ENCODE data around the gene TECTA.

The TECTA gene

DNA sequence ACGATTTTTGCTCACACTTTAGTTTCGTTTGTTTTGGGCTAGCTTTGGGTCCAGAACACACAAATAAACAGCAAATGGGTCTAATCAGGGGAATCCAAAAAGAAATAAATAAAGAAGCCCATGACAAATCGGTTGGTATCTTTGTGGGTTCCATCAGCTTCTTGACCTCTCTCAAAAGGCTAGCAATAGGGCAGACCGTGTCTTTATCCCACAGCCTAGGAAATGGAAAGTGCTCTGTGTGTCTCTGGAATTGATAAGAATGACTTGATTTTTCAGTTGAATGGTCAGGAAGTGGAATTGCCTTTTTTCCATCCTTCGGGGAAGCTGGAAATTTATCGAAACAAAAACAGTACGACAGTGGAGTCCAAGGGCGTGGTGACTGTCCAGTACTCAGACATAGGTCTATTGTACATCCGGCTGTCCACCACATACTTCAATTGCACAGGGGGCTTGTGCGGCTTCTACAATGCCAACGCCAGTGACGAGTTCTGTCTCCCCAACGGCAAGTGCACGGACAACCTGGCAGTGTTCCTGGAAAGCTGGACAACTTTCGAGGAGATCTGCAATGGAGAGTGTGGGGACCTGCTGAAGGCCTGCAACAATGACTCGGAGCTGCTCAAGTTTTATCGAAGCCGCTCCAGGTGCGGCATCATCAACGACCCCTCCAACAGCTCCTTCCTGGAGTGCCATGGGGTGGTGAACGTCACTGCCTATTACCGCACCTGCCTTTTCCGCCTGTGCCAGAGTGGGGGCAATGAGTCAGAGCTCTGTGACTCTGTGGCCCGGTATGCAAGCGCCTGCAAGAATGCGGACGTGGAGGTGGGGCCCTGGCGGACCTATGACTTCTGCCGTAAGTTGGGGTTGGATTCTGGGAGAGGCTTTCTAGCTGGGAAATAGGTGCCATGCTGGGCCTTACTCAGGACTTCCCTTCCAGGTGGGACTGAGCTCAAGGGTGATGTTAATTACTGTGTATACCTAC lies 28.6 kb downstream of the TECTA start:
- no peaks in the 10 kb centered on the region for H3K27me3 Mint-ChIP-seq
- no peak overlapping the region for H3K4me3 Mint-ChIP-seq
- H3K9me3 Mint-ChIP-seq = no peaks in the 10 kb centered on the region
- no peak overlapping the region for H3K27ac Mint-ChIP-seq
- no peaks in the 10 kb centered on the region for H3K4me1 Mint-ChIP-seq (ENCODE audit: low read depth)
- no peaks in the 10 kb centered on the region for H3K36me3 Mint-ChIP-seq (ENCODE audit: low read depth)

GRCh38 chr11:121131656-121132055 lies 30.6 kb downstream of the TECTA start:
- Mint-ChIP-seq H3K4me1 (ENCODE audit: low read depth) (no peaks in the 10 kb centered on the region), H3K27ac (no peak overlapping the region), H3K9me3 (no peaks in the 10 kb centered on the region), H3K27me3 (no peaks in the 10 kb centered on the region), H3K4me3 (no peak overlapping the region), H3K36me3 (ENCODE audit: low read depth) (no peaks in the 10 kb centered on the region)

DNA sequence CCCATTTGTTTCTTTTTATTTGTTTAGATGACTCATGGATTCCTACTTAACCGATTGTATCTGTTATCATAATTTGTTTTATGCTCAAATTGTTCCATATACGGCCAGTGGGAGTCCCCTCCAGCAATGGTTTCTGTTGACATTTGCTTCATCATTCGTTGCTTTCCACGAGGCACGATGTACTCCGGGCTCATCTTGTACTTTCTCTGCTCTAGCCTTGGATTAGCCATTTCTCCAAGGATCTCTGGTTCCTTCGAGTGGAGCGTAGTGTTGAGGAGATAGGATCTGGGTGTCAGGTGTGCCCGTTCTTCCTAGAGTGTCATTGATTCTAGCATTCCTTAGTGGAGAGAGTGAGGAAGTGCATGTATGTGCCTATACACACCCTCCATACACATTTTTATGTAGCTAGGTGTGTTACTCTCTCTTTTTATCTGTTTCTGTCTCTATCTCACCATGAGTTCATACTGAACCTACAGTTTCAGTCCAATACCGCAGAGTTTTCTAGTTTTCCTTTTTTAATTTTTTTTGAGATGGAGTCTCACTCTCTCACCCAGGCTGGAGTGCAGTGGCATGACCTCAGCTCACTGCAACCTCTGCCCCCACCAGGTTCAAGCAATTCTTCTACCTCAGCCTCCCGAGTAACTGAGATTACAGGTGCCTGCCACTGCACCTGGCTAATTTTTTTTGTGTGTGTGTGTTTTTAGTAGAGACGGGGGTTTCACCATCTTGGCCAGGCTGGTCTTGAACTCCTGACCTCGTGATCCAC lies 31.4 kb downstream of the TECTA start:
- Mint-ChIP-seq H3K36me3 (ENCODE audit: low read depth) (no peaks in the 10 kb centered on the region), H3K27ac (no peak overlapping the region), H3K4me1 (ENCODE audit: low read depth) (no peaks in the 10 kb centered on the region), H3K4me3 (no peak overlapping the region), H3K9me3 (no peaks in the 10 kb centered on the region), H3K27me3 (no peaks in the 10 kb centered on the region)

DNA sequence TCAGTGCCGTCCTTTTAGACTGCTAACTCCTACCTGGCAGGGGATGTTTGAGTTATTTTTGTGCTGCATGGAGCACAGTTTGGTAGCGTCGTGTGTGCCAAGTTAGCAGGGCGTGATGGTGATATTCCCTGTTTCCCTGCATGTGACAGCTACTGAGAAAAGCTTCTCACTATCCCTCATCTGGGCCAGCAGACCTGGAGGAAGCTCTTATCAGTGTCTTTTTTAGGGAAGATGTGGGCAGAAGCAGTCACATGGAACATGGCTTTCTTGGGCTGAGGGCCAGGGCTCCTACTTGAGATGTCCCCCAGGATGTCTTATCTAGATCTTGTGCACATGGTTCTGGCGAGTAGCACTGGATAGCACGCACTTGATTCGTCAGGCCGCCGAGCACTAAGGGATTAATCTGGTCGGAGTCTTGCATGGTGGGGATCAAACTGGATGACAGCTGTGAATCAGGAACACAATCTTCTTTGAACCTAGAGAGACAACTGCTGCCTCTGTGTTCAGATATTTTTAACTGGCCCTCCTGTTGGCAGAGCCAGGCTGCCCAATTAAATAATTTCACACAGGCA lies 33.8 kb downstream of the TECTA start:
- Mint-ChIP-seq H3K27me3 (no peaks in the 10 kb centered on the region), H3K36me3 (ENCODE audit: low read depth) (no peaks in the 10 kb centered on the region), H3K4me1 (ENCODE audit: low read depth) (no peaks in the 10 kb centered on the region)

GRCh38 chr11:121137005-121137404 lies 36.0 kb downstream of the TECTA start:
- H3K36me3 Mint-ChIP-seq (ENCODE audit: low read depth) = no peaks in the 10 kb centered on the region
- no peaks in the 10 kb centered on the region for H3K4me1 Mint-ChIP-seq (ENCODE audit: low read depth)
- H3K4me3 Mint-ChIP-seq = no peak overlapping the region
- H3K27me3 Mint-ChIP-seq = no peaks in the 10 kb centered on the region
- no peak overlapping the region for H3K27ac Mint-ChIP-seq
- H3K9me3 Mint-ChIP-seq = no peaks in the 10 kb centered on the region

More for the DNA sequence above, 33.8 kb downstream of the TECTA start:
- H3K27ac Mint-ChIP-seq = no peak overlapping the region
- H3K4me3 Mint-ChIP-seq = no peak overlapping the region
- H3K9me3 Mint-ChIP-seq = no peaks in the 10 kb centered on the region

DNA sequence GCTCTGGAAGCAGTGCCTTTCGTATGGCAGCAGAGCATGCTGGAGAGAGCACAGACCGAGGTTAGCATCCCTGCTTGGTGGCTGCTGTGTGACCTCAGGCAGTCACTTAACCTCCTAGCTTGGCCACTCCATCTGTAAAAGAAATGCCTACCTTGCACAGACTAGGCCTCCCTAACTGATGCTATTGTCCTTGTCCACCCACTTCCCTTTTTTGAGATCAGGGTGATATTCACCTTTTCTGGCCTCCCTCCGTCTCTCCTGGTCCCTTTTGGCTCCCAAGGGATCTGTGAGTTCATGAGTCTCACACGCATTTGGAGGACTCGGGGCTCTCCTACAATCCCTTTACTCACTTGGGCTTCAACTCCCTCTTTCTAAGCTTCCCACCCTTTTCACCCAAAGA lies 37.2 kb downstream of the TECTA start:
- no peaks in the 10 kb centered on the region for H3K4me1 Mint-ChIP-seq (ENCODE audit: low read depth)
- no peak overlapping the region for H3K27ac Mint-ChIP-seq
- H3K4me3 Mint-ChIP-seq = no peak overlapping the region
- H3K27me3 Mint-ChIP-seq = no peaks in the 10 kb centered on the region
- no peaks in the 10 kb centered on the region for H3K9me3 Mint-ChIP-seq
- H3K36me3 Mint-ChIP-seq (ENCODE audit: low read depth) = no peaks in the 10 kb centered on the region

GRCh38 chr11:121140369-121140768 lies 39.3 kb downstream of the TECTA start:
- no peaks in the 10 kb centered on the region for H3K36me3 Mint-ChIP-seq (ENCODE audit: low read depth)
- no peak overlapping the region for H3K27ac Mint-ChIP-seq
- no peaks in the 10 kb centered on the region for H3K9me3 Mint-ChIP-seq
- no peak overlapping the region for H3K4me3 Mint-ChIP-seq
- no peaks in the 10 kb centered on the region for H3K4me1 Mint-ChIP-seq (ENCODE audit: low read depth)
- no peaks in the 10 kb centered on the region for H3K27me3 Mint-ChIP-seq

DNA sequence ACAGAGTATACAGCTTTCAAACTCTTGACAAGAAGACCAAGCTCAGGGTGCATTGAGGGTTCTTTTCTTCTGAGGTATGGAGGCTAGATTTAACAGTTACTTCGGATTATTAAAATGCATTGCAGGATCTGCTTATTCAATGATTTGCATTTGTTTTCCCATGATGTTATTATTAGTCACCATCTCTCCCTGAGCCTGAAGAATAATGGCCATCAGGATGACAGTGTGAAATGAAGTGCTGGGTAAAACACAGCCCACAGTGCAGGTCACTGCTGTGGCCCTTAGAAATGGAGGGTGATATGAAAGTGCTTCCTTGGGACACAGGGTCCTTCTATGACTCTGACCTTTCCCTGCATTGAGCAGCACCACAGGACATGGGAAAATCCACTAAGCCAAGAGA lies 40.0 kb downstream of the TECTA start:
- no peaks in the 10 kb centered on the region for H3K4me1 Mint-ChIP-seq (ENCODE audit: low read depth)
- H3K9me3 Mint-ChIP-seq = no peaks in the 10 kb centered on the region
- H3K4me3 Mint-ChIP-seq = no peak overlapping the region
- H3K27me3 Mint-ChIP-seq = no peaks in the 10 kb centered on the region
- H3K27ac Mint-ChIP-seq = no peak overlapping the region
- H3K36me3 Mint-ChIP-seq (ENCODE audit: low read depth) = no peaks in the 10 kb centered on the region

DNA sequence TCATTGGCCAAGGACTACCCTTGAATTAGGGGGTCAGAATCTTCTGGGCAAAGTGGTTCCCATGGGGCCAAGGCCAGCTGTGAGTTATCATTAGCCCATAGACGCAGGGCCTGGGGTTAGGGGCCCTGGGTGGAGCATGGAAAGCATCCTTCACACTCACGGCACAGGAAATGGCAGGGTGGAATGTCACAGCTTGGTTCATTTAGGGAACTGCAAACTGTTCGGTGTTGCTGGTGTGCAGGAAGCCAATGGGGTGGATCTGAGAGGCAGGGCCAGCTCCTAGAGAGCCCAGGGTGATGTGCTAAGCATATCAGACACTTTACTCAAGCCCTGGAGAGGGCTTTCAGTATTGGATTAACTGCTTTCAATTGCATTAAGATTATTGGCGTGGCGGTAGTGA lies 42.9 kb downstream of the TECTA start:
- Mint-ChIP-seq H3K27me3 (no peaks in the 10 kb centered on the region), H3K9me3 (no peaks in the 10 kb centered on the region), H3K4me1 (ENCODE audit: low read depth) (no peaks in the 10 kb centered on the region), H3K36me3 (ENCODE audit: low read depth) (no peaks in the 10 kb centered on the region), H3K27ac (no peak overlapping the region), H3K4me3 (no peak overlapping the region)

- Mint-ChIP-seq H3K27ac (no peak overlapping the region), H3K4me1 (ENCODE audit: low read depth) (no peaks in the 10 kb centered on the region), H3K27me3 (no peaks in the 10 kb centered on the region), H3K4me3 (no peak overlapping the region), H3K36me3 (ENCODE audit: low read depth) (no peaks in the 10 kb centered on the region), H3K9me3 (no peaks in the 10 kb centered on the region)
Observed at GRCh38 chr11:121144723-121145122, 43.7 kb downstream of the TECTA start.

DNA sequence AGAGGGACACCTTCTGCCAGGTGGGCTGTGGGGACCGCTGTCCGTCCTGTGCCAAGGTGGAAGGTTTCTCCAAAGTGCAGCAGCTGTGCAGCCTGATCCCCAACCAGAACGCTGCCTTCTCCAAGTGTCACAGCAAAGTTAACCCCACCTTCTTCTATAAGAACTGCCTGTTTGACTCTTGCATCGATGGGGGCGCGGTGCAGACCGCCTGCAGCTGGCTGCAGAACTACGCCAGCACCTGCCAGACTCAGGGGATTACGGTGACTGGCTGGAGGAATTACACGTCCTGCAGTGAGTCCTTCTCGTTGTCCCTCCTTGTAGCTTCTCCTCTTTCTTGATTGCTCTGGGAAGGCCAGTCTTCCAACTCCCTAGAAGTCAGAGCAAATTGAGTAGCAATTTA lies 44.8 kb downstream of the TECTA start:
- Mint-ChIP-seq H3K27me3 (no peaks in the 10 kb centered on the region), H3K27ac (no peak overlapping the region), H3K9me3 (no peaks in the 10 kb centered on the region), H3K36me3 (ENCODE audit: low read depth) (no peaks in the 10 kb centered on the region), H3K4me3 (no peak overlapping the region), H3K4me1 (ENCODE audit: low read depth) (no peaks in the 10 kb centered on the region)

- no peak overlapping the region for H3K4me3 Mint-ChIP-seq
- no peaks in the 10 kb centered on the region for H3K27me3 Mint-ChIP-seq
- no peaks in the 10 kb centered on the region for H3K9me3 Mint-ChIP-seq
- H3K36me3 Mint-ChIP-seq (ENCODE audit: low read depth) = no peaks in the 10 kb centered on the region
- H3K27ac Mint-ChIP-seq = no peak overlapping the region
- H3K4me1 Mint-ChIP-seq (ENCODE audit: low read depth) = no peaks in the 10 kb centered on the region
Observed at GRCh38 chr11:121149116-121149515, 48.1 kb downstream of the TECTA start.

- Mint-ChIP-seq H3K4me1 (ENCODE audit: low read depth) (no peaks in the 10 kb centered on the region), H3K36me3 (ENCODE audit: low read depth) (no peaks in the 10 kb centered on the region), H3K4me3 (no peak overlapping the region), H3K9me3 (no peaks in the 10 kb centered on the region), H3K27ac (no peak overlapping the region), H3K27me3 (no peaks in the 10 kb centered on the region)
Observed at GRCh38 chr11:121151207-121151688, 50.2 kb downstream of the TECTA start.

DNA sequence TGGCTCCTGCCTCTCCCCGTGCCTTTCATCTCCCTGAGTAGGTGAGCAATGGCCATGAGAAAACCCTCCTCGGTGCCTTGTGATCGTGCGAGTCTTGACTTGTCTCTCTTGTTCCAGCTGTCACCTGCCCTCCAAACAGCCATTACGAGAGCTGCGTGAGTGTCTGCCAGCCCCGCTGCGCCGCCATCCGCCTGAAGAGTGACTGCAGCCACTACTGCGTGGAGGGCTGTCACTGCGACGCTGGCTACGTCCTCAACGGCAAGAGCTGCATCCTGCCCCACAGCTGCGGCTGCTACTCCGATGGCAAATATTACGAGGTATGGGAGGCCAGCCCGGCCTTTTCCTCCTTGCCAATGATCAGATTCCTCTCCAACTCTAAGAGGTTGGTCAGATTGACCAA lies 51.7 kb downstream of the TECTA start:
- no peaks in the 10 kb centered on the region for H3K9me3 Mint-ChIP-seq

GRCh38 chr11:121153472-121153871 lies 52.4 kb downstream of the TECTA start:
- Mint-ChIP-seq H3K4me3 (no peak overlapping the region), H3K36me3 (ENCODE audit: low read depth) (no peaks in the 10 kb centered on the region), H3K27me3 (no peaks in the 10 kb centered on the region), H3K4me1 (ENCODE audit: low read depth) (no peaks in the 10 kb centered on the region), H3K9me3 (no peaks in the 10 kb centered on the region), H3K27ac (no peak overlapping the region)

More for the DNA sequence above, 51.7 kb downstream of the TECTA start:
- no peaks in the 10 kb centered on the region for H3K36me3 Mint-ChIP-seq (ENCODE audit: low read depth)
- no peak overlapping the region for H3K27ac Mint-ChIP-seq
- no peak overlapping the region for H3K4me3 Mint-ChIP-seq
- no peaks in the 10 kb centered on the region for H3K4me1 Mint-ChIP-seq (ENCODE audit: low read depth)
- H3K27me3 Mint-ChIP-seq = no peaks in the 10 kb centered on the region

All from stimulated activated naive CD8-positive, alpha-beta T cell treated with anti-CD3 and anti-CD28 coated beads, Interleukin-15, Interleukin-2, amounts not matched to agents 100 ng/mL and 50 ng/mL, for 24 hours (primary cell).